NB4 (cell line): ENCODE measurements around the gene UBAC2.

ENCODE experiments used
- DNase-seq: peaks from one replicate; pipeline ENCODE4 v3.0.0; 2010; ENCODE audit warnings: low read depth
- H3K4me3 ChIP-seq: one replicate; pipeline ENCODE4 v1.5.1; 2011; ENCODE audit warnings: mild to moderate bottlenecking, low read depth, low read length, moderate library complexity
- MYC ChIP-seq: IDR thresholded peaks from 2 replicates; pipeline ENCODE4 v1.6.1; 2011; ENCODE audit warnings: low read depth, low read length
- POLR2A ChIP-seq: IDR thresholded peaks from 2 replicates; pipeline ENCODE4 v1.6.1; 2011; ENCODE audit warnings: mild to moderate bottlenecking; ENCODE audit not compliant: insufficient read length; ENCODE audit errors: extremely low read depth
- TF ChIP-seq, protein P1 (sequence below): IDR thresholded peaks from 2 replicates; pipeline ENCODE4 v1.6.1; 2011; ENCODE audit warnings: low read depth, low read length
- TF ChIP-seq, protein P2 (sequence below): IDR thresholded peaks from one replicate; pipeline ENCODE4 v1.5.1; 2012; ENCODE audit warnings: low read depth, low read length

Gene UBAC2, protein sequence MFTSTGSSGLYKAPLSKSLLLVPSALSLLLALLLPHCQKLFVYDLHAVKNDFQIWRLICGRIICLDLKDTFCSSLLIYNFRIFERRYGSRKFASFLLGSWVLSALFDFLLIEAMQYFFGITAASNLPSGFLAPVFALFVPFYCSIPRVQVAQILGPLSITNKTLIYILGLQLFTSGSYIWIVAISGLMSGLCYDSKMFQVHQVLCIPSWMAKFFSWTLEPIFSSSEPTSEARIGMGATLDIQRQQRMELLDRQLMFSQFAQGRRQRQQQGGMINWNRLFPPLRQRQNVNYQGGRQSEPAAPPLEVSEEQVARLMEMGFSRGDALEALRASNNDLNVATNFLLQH

DNA sequence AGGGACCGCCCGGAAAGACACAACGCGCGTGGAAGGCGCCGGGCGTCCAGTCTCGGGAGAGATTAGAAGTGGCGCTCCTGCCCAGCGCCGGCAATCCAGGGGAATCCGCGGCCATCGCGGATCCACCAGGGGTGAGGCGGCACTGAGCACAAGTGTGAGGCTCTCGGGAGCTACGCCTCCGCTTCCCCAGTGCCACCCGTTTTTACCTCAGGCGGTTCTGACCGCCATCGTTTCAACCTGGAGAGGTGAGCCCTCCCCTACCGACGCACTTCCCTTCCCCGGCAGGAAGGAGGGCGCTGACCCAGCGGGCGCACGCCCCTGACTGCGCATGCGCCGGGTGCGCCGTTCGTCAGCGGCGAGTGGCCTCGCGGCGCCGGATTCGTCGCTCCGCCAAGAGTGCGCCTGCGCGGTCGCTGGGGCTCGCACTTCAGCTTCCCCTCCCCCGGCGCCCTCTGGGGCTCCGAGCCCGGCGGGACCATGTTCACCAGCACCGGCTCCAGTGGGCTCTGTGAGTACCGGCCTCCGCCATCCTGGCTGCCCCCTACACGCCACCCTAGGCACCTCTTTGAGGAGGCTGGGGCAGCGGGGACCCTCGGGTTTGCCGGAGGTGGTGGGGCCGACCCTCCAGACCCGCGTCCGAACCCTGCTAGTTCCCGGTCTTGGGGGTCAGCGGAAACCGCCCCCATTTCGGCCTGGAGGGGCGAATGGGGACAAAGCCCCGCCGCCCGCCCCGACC lies at the start of gene UBAC2:
Gene UBAC2, plus strand, starts transcription at position 423 of the 736 bp plus-strand sequence. Its CDS starts 55 bp downstream, at position 478.
- TF ChIP-seq, protein P1, sequence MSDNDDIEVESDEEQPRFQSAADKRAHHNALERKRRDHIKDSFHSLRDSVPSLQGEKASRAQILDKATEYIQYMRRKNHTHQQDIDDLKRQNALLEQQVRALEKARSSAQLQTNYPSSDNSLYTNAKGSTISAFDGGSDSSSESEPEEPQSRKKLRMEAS = peak; percentile 69
- TF ChIP-seq, protein P2, sequence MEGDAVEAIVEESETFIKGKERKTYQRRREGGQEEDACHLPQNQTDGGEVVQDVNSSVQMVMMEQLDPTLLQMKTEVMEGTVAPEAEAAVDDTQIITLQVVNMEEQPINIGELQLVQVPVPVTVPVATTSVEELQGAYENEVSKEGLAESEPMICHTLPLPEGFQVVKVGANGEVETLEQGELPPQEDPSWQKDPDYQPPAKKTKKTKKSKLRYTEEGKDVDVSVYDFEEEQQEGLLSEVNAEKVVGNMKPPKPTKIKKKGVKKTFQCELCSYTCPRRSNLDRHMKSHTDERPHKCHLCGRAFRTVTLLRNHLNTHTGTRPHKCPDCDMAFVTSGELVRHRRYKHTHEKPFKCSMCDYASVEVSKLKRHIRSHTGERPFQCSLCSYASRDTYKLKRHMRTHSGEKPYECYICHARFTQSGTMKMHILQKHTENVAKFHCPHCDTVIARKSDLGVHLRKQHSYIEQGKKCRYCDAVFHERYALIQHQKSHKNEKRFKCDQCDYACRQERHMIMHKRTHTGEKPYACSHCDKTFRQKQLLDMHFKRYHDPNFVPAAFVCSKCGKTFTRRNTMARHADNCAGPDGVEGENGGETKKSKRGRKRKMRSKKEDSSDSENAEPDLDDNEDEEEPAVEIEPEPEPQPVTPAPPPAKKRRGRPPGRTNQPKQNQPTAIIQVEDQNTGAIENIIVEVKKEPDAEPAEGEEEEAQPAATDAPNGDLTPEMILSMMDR = no peak
- TF ChIP-seq POLR2A (peak; percentile 96), MYC (peak; percentile 68; the same call in 1 of the 2 replicates)
- H3K4me3 ChIP-seq = peak within 1 kb of the TSS; percentile 82

DNA sequence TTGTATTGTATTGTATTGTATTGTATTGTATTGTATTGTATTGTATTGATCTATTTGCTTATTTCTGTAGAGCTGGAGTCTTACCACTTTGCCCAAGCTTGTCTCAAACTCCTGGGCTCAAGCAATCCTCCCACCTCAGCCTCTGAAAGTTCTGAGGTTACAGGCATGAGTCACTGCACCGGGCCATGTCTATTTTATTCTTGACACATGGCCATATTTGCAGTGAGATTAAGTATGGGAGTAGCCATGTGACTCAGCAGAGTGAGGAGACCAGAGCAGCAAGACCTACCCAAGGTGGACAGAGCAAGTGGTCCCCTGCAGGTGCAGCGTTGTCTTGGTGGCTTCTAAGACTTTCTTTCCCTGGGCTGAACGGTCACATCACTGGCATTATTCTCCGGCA lies 49.1 kb upstream of the UBAC2 start:
- DNase-seq = peak; percentile 53
- TF ChIP-seq, protein P1 = no peak
- TF ChIP-seq MYC (no peak), POLR2A (no peak)
- TF ChIP-seq, protein P2 = no peak
- no peak overlapping the region for H3K4me3 ChIP-seq

More for the DNA sequence above, at the start of gene UBAC2:
- peak; percentile 89 for DNase-seq

DNA sequence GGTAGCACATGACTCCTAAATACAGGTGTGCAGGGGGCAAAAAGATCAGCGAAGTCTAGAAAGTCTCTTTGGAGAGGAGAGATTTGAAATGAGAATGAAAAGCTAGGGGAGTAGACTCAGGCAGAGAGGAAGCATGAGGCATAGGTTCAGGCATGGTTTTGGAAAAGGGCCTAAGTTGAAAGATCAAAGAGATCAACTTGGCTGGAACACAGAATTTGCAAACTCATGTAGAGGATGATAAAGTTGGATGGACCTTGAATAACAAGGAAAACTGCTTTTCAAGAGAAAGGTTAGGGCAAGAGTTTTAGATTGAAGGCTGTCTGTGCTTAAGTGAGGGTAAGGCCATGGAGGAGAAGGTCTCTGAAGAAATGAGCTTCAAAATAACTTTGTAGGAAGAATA lies 47.4 kb upstream of the UBAC2 start:
- TF ChIP-seq, protein P1 = no peak
- TF ChIP-seq, protein P2 = no peak
- TF ChIP-seq MYC (no peak), POLR2A (no peak)
- no peak for DNase-seq
- H3K4me3 ChIP-seq = no peak overlapping the region

DNA sequence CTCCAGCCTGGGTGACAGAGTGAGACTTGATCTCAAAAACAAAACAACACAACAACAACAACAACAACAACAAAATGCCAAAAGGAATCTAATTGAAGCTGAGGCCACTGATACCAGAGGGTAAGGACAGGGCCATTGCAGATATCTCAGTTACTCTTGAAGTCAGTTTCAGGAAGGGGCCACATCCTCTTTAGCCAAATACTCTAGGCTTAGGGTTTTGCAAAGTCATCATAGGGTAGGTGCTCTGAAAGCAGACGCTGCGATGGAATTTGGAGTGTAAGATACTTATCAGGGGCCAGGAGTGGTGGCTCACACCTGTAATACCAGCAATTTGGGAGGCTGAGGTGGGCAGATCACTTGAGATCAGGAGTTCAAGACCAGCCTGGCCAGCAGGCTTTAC lies 46.6 kb upstream of the UBAC2 start:
- DNase-seq = peak; percentile 49
- no peak overlapping the region for H3K4me3 ChIP-seq
- TF ChIP-seq, protein P1 = no peak
- TF ChIP-seq POLR2A = no peak
- TF ChIP-seq MYC = no peak
- TF ChIP-seq, protein P2 = no peak

DNA sequence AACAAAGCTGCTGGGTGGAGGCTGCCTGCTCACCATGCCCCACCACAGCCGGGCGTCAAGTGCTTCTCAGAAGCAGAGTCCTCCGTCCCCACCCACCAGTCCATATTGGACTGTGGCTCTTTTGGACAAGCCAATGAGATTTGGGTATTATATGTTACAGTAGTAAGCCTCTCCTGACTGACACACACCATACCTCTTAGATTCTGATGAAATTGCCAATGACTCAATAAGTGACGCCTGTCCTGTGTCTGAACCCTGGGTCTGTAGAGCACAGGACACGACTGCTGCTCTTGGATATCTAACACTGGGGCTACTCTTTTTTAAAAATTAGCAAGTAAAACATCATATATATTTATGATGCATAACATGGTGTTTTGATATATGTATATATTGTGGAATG lies 44.8 kb upstream of the UBAC2 start:
- TF ChIP-seq, protein P1 = no peak
- TF ChIP-seq MYC (no peak), POLR2A (no peak)
- TF ChIP-seq, protein P2 = no peak
- no peak overlapping the region for H3K4me3 ChIP-seq
- DNase-seq = peak; percentile 24
